HG02763 (cell line): ENCODE data around the gene AGRN.
"Not testable (repeated sequence)": the region's sequence is repeated elsewhere in the genome, so short reads cannot be mapped to it uniquely, and the experiment has no call there.

Experiments used
- ATAC-seq: cut with Tn5 transposase; IDR thresholded peaks from one replicate; pipeline ENCODE4 v1.9.1; 2021; ENCODE audit warnings: mild to moderate bottlenecking, moderate library complexity; ENCODE audit not compliant: unreplicated experiment

Gene AGRN

GRCh38 chr1:1075148-1075935 lies 55.4 kb downstream of the AGRN start:
- ATAC-seq, result no peak

- not testable (repeated sequence) for ATAC-seq
Measured at GRCh38 chr1:1077396-1077795, 57.5 kb downstream of the AGRN start.

GRCh38 chr1:1079408-1080121 lies 59.6 kb downstream of the AGRN start:
- no peak for ATAC-seq

- no peak for ATAC-seq
Measured at GRCh38 chr1:1080122-1080757, 60.3 kb downstream of the AGRN start.

- no peak for ATAC-seq
Measured at GRCh38 chr1:1080951-1081310, 61.0 kb downstream of the AGRN start.

GRCh38 chr1:1081311-1082238 lies 61.7 kb downstream of the AGRN start:
- no peak for ATAC-seq

GRCh38 chr1:1082239-1082775 lies 62.4 kb downstream of the AGRN start:
- ATAC-seq, result no peak

- ATAC-seq, result no peak
Measured at GRCh38 chr1:1082776-1083415, 63.0 kb downstream of the AGRN start.

GRCh38 chr1:1083416-1084371 lies 63.8 kb downstream of the AGRN start:
- ATAC-seq, result no peak

- ATAC-seq, result no peak
Measured at GRCh38 chr1:1084372-1085170, 64.7 kb downstream of the AGRN start.

GRCh38 chr1:1085171-1085841 lies 65.4 kb downstream of the AGRN start:
- ATAC-seq, result no peak

- no peak for ATAC-seq
Measured at GRCh38 chr1:1085911-1086841, 66.3 kb downstream of the AGRN start.

- no peak for ATAC-seq
Measured at GRCh38 chr1:1086911-1087341, 67.0 kb downstream of the AGRN start.

GRCh38 chr1:1087351-1088028 lies 67.6 kb downstream of the AGRN start:
- ATAC-seq, result no peak

- ATAC-seq, result no peak
Measured at GRCh38 chr1:1088029-1088800, 68.3 kb downstream of the AGRN start.
